HG03064 (cell line): Measurements from ENCODE around the gene WNT11.

Source experiments
- ATAC-seq: cut with Tn5 transposase; IDR thresholded peaks from one replicate; pipeline ENCODE4 v1.9.1; 2021; ENCODE audit warnings: low read depth; ENCODE audit not compliant: unreplicated experiment

The WNT11 gene

DNA sequence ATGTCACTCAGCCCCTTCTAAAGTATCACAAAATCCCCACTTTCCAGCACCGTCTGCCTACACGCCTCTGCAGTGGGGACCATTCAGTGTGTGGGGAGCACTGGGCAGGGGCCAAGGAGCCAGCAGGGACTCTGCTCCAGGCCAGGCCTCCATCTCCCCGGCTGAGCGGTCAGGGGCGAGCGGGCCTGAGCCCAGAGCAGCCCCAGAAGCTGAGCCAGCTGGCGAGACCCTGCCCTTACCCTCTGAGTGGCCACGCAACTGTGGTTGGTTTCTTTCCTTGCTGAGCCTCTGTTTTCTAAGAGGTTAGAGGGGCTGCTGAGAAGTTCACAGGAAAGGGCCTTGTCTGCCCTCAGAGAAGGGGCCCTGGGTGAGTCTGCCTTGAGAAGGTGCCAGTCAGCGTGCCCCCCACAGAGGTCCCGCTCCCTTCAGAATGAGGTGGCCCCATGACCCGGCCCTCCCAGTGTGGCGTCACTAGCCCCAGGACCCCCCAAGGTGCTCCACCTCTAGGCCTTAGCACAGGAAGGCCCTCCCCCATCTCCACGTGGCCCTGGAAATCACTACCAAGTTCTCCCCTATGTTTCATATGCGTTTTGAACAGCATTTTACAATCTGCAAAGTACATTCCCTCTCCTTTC lies 46.9 kb downstream of the WNT11 start:
- ATAC-seq = no peak

DNA sequence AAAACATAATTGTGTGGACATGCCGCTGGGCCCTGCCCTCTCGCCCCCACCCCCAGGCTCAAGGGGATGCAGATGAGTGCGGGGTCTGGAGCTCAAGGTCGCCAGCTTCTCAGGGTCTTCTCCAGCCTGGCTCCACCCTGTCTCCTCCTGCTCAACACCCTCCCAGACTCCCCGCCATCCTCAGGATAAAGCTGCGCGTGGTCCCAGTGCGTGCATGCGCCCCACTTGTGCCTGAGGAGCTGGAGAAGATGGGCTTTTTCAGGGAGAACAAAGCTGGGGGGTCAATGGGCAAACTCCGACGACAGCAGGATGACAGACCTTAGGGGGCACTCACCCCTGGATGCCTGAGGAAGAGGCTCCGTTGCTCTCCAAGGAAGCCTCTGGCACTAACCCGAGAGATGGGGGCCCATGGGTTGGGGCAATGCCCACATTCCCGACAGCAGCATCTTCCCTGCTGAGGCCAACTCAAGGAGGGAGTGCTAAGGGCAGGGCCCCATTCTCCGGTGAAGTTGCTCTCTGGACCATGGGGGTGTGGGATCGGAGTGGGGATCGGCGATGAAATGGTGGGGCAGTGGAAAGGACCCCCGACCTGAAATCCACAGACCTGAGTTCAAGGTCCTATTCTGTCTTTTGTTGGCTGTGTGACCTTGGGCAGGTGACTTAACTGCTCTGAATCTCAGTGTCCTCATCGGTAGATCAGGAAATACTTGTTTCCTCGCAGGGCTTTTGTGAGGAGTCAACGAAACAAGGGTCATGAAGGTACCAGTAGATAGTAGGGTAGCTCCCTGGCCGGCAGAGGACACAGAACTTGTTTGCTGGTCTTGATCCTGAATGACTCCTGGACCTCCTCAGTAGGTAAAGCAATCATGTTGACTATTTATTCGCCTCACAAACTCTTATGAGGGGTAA lies 47.7 kb downstream of the WNT11 start:
- no peak for ATAC-seq

DNA sequence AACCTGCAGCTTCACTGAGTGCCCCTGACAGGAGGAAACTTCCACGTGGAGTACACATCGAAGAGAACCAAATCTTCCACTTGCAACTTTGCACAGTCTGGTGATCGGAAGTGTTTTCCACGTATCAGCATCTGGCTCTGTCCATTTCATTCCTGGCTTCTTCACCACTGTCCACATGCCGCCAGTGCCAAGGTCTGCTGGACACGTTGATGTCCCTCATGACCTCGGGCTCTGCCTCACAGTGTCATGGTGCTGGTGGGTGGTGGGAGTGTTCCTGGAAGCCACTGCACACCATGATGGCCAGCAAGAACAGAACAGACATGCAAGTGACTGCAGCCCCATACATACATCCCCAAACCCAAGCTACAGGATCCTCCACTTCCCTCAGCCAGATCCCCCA lies 48.4 kb downstream of the WNT11 start:
- no peak for ATAC-seq

DNA sequence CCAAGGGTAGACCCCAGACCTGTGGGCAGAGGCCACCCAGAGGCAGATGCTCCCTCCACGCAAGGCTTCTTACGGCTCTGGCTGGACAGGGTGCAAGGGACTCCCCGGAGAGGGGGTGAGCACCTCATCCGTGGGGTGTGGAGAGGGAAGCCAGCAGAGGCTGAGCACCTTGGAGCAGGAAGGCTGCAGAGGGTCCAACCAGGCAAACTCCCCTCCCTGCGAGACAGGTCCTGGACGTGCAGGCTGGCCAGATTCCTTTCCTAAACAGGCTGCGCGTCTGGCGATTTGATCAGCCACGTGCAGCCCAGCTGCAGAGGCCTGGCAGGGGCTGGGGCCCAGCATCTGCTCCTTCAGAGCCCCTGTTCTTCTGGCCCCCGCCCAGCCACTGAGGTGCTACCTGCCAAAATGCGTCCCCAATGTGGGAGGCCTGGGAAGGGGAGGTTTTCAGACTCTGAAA lies 49.3 kb downstream of the WNT11 start:
- no peak for ATAC-seq

- ATAC-seq = no peak
Observed at GRCh38 chr11:76155500-76156227, 50.6 kb downstream of the WNT11 start.

DNA sequence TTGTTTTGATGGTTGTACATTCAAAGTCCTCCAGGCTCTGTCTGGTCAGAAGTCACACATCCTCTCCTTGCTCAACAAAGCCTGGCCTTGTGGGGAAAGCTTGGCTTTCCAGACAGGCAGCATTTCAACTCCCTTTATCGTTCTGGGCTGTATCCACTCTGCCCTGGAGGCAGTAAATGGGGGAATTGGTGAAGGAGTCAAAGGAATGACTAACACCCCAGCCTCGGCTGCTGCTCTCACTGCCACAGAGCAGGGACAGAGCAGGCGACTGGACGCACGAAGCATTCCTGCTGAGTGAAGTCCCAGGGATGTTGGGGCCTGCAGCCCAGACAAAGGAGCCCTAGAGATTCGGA lies 52.8 kb downstream of the WNT11 start:
- ATAC-seq = no peak

GRCh38 chr11:76152741-76153570 lies 53.3 kb downstream of the WNT11 start:
- peak; percentile 54 for ATAC-seq

DNA sequence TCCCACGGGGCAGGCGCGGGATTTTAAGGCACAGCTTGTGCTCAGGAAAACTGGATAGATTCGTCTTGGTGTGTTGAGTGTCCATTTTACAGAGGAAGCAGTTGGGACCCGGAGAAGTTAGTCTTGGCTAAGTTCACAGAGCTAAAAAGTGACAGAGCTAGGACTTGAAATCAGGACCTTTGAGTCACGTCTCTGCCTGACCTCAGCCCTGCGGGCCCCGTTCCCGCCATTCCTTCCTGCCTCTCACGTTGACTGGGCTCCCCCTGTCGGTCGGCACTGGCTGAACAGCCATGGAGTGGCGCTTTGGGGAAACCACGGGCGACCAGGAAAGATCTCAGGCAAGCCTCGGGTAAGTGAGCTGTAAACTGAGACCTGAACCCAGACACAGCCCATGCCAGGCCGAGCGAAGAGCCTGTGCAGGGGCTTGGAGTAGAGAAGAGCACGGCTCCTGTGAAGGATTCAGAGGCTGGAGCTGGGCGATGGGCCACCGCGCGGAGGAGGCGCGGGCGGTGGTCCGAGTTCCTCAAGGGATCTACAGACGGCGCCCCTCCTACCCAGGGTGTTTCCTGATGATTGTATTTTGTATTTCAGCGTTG lies 54.1 kb downstream of the WNT11 start:
- ATAC-seq = peak; percentile 46

GRCh38 chr11:76151556-76152085 lies 54.7 kb downstream of the WNT11 start:
- no peak for ATAC-seq

GRCh38 chr11:76150141-76150540 lies 56.2 kb downstream of the WNT11 start:
- no peak for ATAC-seq

- ATAC-seq = no peak
Observed at GRCh38 chr11:76149713-76150112, 56.6 kb downstream of the WNT11 start.

DNA sequence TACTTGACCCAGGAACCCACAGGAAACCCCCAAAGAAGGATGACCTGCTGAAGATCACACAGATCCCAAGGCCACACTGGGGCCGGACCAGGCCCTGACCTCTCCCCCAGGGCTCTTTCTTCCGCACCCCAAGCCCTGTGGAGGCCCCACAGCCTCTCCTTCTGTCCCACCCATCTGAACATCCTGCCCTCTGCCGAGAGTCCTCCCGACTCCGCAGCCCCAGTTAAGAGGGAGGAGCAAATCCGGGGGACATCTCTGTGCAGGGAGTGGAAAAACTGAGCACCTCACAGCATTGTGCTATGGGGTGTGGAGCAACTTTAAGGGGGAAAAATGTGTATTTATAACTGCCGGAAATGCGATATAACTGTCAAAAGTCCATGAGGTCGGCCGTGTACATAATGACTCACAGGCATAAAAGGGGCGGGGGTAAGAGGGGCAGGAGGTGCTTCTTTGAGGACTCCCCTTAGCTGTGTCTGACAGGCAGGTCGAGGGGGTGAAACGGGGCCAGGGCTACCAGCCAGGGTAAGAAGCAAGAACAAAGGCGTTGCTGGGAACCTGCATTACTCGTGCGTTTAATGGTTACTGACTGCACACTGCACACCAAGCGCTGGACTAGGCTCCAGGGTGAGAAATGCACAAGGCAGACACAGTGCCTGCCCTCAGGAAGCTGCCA lies 57.2 kb downstream of the WNT11 start:
- no peak for ATAC-seq

DNA sequence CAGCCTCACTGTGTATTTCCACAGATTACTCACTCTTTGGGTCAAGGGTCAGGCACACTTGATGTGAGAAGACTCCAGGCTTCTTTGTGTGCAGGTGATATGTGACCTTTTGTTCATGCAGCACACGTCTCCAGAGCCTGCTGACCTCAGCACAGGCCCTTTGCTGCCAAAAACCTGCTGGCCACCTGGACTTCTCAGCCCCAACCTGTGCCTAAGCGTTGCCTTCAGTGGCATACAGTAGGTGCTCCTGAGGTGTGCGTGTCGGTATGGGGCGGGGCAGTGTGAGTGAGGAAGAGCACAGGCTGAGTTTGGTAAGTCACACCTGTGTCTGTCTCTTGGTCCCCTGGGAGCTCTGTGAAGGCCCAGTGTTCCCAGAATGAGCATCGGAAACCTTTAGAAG lies 58.1 kb downstream of the WNT11 start:
- ATAC-seq = no peak

DNA sequence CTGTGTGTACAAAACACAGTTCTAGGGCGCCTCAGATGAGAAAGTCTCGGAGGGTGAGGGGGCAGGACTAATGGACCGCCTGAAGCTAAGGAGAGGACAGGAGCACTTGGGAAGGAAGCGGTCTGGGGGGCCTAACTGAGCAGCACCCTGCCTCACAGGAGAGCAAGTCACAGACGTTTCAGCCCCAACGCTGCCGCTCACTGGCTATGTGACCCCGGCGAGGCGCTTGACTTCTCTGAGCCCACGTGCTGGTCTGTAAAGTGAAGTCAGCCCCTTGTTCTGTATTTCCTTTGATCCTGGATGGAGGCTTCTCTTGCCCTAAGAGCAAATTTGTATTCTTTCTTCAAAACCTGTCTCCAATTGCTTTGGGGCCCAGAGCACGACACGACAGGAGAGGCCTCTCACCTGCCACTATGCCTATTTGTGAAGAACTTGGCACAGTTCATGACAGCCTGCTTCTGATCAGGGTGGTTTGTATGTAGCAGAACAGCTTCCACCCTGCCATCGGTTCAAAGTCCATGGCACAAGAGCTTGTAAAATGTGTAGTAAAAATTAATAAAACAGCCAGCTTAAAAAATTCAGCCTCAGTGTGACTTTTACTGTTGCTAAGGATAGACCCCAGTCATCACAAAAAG lies 59.1 kb downstream of the WNT11 start:
- ATAC-seq = no peak

DNA sequence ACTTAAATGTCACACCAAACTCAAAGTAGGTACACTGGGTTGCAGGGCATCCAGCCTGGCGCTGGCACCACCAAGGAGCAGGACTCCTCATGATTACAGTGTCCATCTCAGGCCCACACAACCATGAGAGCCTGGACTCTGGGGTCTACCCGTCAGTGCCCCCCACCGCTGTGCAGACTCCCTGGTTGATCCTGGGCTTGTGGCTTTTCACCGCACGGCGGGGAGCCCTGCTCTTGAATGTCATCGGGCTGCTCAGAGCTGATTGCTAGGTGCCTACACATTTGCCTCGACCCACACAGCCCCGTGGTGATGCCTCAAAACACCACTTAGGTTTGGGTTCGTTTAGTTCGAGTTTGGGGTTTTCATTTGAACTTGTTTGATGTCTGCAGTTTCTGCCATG lies 63.0 kb downstream of the WNT11 start:
- no peak for ATAC-seq

DNA sequence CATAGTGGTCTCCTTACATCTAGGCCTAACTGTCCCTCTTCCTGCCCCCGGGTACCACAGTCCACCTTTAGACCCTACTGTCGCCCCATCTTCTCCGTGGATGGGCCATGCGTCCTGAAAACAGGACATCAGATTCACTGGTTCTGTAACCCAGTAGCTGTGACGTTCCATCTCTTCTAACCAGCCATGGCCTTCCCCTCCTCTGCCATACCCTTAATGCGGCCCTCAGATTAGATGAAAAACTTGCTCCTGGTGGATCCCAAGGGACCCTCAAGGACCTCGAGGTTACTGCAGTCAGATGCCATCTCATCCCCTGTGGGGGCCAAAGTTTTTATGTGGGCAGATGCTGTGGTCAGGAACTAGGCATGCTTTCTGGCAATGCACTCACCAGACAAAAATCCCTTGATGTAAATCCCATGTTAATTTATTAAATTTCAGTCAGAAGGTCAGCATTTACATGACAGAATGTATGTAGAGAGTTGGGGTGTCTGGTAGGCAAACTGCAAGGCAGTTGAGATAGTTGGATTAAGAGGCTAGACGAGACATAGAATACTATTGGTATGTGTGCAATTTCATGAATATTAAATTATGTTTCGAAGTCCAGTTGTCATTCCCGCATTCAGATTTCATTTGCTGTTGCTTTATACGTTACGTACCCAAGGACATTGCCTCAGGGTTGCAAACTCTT lies 64.3 kb downstream of the WNT11 start:
- no peak for ATAC-seq

- no peak for ATAC-seq
Observed at GRCh38 chr11:76140912-76141574, 65.3 kb downstream of the WNT11 start.

DNA sequence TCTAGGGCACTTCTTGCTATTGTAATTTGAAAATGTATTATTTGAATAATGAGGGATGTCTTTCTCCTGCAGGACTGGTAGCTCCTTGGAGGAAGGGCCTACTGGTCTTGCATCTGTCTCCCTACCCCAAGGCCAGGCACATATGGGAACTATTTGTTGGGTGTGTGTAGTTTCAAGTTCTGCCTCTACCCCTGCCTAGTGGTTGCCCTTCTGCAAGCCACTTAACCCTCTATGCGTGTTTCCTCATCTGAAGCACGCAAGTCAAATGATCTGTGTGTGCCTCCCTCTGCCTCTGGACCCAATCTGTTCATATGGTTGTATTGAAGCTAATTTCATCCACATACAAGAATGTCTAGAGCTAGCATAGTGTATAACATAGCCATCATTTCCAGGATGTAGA lies 67.0 kb downstream of the WNT11 start:
- ATAC-seq = no peak
